Activated naive CD4-positive, alpha-beta T cell treated with Interleukin-2 at 50 U/mL for 16 hours (primary cell): ENCODE measurements around the gene AK1.

Source experiments
- DNase-seq: peaks from one replicate; pipeline ENCODE4 v3.0.0-alpha.2; 2020

The AK1 gene

GRCh38 chr9:127865645-127866464, 11.6 kb downstream of the AK1 start:
- peak; percentile 27 for DNase-seq

- DNase-seq, result no peak
Observed at GRCh38 chr9:127863191-127863621, 14.3 kb downstream of the AK1 start.

DNA sequence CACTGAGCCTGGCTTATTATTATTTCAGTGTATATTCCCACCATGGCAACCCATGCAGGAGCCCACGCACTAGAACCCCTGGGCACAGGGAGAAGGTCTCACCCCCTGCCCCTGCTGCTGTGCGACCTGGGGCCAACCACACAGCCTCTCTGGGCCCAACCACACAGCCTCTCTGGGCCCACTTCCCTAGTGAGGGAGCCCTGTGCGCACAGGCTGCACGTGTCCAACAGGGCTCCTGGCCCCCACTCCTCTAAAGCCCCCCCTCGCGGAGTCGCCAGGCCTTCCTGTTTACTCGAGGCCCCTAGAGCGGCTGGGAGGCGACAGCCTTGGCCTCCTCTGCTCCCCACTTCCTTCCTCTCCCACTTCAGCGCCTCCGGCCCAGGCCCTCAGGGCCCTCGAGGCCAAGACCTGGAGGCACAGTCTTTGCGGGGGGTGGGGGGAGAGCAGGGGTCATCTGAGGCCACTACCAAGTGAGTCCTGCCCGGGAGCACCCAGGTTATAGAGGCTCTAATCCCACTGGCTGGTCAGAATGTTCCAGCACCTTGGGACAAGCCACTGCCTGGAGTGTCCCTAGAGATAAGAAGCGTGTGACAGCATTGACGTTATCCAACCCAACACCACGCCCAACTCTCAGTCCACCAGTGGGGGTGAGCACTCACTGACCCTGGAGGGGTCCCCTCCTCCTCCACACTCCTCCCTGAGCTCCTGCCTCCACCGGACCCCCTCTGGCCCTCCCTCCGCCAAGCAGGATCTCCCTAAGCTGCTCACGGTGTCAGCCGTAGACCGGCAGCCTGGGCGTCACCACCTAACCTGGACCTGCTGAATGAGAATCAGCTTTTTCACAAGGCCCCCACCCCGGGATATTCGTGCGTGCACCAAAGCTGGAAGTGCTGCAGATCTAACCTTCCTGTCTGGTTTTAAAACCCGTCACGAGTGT, 15.1 kb downstream of the AK1 start:
- peak; percentile 36 for DNase-seq

- no peak for DNase-seq
Observed at GRCh38 chr9:127860779-127861178, 16.7 kb downstream of the AK1 start.

DNA sequence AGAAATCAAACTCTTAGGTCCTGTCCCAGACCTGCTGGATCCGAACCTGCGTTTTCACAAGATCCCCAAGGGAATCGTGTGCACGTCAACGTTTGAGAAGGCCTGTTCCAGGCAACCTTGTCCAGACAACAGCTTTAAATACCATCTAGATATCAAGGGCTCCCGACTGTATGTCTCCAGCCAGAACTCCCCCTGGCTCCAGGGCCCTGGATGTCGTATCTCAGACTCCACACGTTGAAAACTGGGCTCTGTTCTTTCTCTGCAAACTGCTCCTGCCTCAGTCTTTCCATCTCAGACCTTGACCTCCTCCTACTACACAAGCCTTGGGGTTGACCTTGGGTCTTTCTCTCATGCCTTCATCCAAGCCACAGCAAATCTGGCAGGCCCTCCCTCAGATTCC, 17.2 kb downstream of the AK1 start:
- DNase-seq, result no peak

GRCh38 chr9:127858041-127858512, 19.4 kb downstream of the AK1 start:
- no peak for DNase-seq

- DNase-seq, result no peak
Observed at GRCh38 chr9:127857278-127857677, 20.2 kb downstream of the AK1 start.

- no peak for DNase-seq
Observed at GRCh38 chr9:127856729-127857116, 20.8 kb downstream of the AK1 start.

DNA sequence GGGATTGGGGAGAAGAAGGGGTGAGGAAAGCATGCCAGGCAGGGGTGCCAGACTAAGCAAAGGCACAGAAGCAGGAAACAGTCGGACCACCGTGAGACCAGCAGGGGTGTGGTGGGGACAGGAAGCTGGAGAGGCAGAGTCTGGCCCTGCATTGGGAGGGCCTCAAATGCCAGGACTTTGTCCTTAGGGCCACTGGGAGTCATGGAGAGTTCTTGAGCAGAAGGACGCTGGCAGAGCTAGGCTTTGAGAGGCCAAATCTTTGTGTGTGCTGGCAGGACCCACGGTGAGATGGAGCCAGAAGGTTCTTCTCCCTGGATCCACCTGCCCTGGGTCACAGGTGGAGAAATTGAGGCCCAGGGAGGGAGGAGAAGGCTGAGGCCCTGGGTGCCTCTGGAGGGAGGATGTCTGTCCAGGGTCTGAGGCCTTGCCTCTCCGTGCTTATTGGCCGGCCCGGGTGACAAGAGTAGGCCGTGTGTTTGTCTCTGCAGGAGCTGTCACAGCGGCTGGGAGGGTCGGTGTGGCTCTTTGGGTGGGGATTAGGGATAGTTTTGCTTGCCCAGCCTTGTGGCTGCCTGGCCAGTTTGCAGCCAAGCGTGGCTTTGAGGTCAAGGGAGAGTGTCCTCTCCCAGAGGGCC, 21.3 kb downstream of the AK1 start:
- DNase-seq, result no peak

- DNase-seq, result no peak
Observed at GRCh38 chr9:127855522-127855921, 22.0 kb downstream of the AK1 start.

- no peak for DNase-seq
Observed at GRCh38 chr9:127854960-127855359, 22.5 kb downstream of the AK1 start.

GRCh38 chr9:127854184-127854806, 23.2 kb downstream of the AK1 start, which contains the start of gene ENG:
TSS of gene ENG (minus strand) at chr9:127854658. CDS start at chr9:127854355, 303 bp downstream.
- no peak for DNase-seq

DNA sequence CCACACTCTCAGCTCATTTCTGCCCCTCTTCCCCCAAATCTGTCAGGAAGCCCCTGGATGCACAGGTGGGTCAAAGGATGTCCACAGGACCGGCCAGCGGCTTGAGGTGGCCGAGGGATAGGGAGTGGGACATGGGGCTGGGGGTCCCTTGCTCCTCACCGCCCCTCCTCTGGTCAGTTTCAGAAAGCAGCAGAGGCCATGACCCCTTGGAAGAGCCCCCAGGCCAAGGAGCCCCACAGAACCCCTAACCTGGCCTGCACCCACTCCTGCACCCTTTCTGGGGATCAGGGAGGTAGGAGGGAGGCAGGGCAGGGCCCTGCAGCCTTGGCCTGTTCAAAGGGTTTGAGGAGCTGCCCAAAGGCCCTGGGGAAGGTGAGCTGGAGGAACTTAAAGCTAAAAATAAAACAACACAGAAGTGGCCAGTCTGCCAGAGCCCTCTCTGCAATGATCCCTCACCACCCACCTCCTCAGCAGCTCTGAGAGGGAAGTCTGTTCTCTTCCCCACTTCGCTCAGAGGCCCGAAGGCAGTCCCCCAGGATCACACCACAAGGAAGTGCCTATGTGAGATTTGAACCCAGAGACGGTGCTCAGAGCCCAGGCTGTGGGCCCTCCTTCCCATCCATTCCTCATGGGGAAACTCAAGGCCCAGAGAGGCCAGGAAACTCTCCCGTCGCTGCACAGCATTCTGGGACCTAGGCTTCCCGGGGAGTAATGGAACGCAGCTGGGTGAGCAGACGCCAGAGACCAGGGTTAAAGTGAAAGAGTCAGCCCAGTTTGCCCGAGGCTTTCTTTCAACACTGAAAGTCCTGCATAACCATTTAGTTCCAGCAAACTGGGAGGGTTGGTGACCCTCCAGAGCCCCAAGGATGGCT, 23.9 kb downstream of the AK1 start:
- DNase-seq, result no peak

- no peak for DNase-seq
Observed at GRCh38 chr9:127852829-127853228, 24.6 kb downstream of the AK1 start.

- DNase-seq, result no peak
Observed at GRCh38 chr9:127850286-127850830, 27.1 kb downstream of the AK1 start.

DNA sequence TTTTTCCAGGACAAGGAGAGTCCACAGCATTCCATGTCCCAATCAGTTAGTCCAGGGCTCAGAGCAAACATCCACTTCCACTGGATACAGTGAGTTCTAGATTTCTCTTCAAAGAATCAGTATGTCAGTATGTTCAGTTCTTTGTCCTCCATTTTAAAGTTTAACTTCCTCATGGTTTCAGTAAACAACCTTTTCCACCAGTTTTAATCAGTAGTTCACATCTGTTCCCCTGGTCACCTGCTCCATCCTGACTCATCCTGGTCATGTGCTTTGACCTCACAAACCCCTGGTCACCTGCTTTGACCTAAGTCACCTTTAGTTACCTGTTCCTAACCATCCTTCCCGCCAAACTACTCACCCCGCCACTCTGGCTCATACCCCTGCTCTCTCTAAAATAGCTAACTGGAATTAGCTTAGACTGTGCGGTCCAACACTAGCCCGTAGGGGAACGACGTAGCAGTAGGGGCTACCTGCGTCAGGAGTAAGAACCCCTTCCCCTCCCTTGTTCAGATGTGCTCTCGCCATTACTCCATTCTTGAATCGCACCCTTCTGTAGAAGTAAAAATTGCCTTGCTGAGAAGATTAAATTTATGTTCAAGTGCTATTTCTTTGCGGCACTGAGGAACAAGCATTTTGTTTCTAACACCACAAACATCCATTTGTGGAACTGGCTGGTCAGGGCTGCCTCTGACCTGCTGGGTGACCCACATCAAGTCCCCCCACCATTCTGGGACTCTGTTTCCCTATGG, 28.5 kb downstream of the AK1 start:
- no peak for DNase-seq

- no peak for DNase-seq
Observed at GRCh38 chr9:127847833-127848755, 29.4 kb downstream of the AK1 start.

- DNase-seq, result no peak
Observed at GRCh38 chr9:127847178-127847510, 30.3 kb downstream of the AK1 start.

GRCh38 chr9:127846443-127847177, 30.9 kb downstream of the AK1 start:
- DNase-seq, result no peak
